GM21786 (cell line): ENCODE measurements around the gene PDE2A.

ENCODE experiments used
- ATAC-seq: cut with Tn5 transposase; IDR thresholded peaks from one replicate; pipeline ENCODE4 v1.9.1; 2021; ENCODE audit not compliant: unreplicated experiment

Gene PDE2A

GRCh38 chr11:72616655-72617054, 57.6 kb downstream of the PDE2A start:
- no peak for ATAC-seq

- no peak for ATAC-seq
Observed at GRCh38 chr11:72615329-72615728, 58.9 kb downstream of the PDE2A start.

GRCh38 chr11:72614381-72614780, 59.8 kb downstream of the PDE2A start:
- ATAC-seq = no peak

- no peak for ATAC-seq
Observed at GRCh38 chr11:72613977-72614376, 60.2 kb downstream of the PDE2A start.

- ATAC-seq = no peak
Observed at GRCh38 chr11:72613450-72613849, 60.8 kb downstream of the PDE2A start.

- no peak for ATAC-seq
Observed at GRCh38 chr11:72609476-72609875, 64.7 kb downstream of the PDE2A start.

- ATAC-seq = no peak
Observed at GRCh38 chr11:72609045-72609444, 65.2 kb downstream of the PDE2A start.

- no peak for ATAC-seq
Observed at GRCh38 chr11:72607496-72607895, 66.7 kb downstream of the PDE2A start.

GRCh38 chr11:72606748-72607468, 67.3 kb downstream of the PDE2A start:
- no peak for ATAC-seq

GRCh38 chr11:72605973-72606747, 68.1 kb downstream of the PDE2A start:
- no peak for ATAC-seq

- ATAC-seq = no peak
Observed at GRCh38 chr11:72604256-72604655, 70.0 kb downstream of the PDE2A start.

GRCh38 chr11:72602250-72602904, 71.8 kb downstream of the PDE2A start:
- ATAC-seq = no peak

GRCh38 chr11:72600557-72600956, 73.7 kb downstream of the PDE2A start:
- no peak for ATAC-seq

GRCh38 chr11:72599325-72600117, 74.7 kb downstream of the PDE2A start:
- ATAC-seq = no peak

GRCh38 chr11:72598906-72599305, 75.3 kb downstream of the PDE2A start:
- no peak for ATAC-seq

GRCh38 chr11:72598466-72598865, 75.8 kb downstream of the PDE2A start:
- ATAC-seq = no peak

GRCh38 chr11:72597721-72598120, 76.5 kb downstream of the PDE2A start:
- no peak for ATAC-seq

- ATAC-seq = no peak
Observed at GRCh38 chr11:72595292-72595684, 78.9 kb downstream of the PDE2A start.

GRCh38 chr11:72594493-72595291, 79.5 kb downstream of the PDE2A start:
- ATAC-seq = no peak
